HG03025 (cell line): ENCODE measurements around the gene UACA.

ENCODE experiments used
- ATAC-seq: cut with Tn5 transposase; IDR thresholded peaks from one replicate; pipeline ENCODE4 v1.9.1; 2021; ENCODE audit warnings: mild to moderate bottlenecking, moderate library complexity; ENCODE audit not compliant: unreplicated experiment, low FRiP score

The UACA gene

DNA sequence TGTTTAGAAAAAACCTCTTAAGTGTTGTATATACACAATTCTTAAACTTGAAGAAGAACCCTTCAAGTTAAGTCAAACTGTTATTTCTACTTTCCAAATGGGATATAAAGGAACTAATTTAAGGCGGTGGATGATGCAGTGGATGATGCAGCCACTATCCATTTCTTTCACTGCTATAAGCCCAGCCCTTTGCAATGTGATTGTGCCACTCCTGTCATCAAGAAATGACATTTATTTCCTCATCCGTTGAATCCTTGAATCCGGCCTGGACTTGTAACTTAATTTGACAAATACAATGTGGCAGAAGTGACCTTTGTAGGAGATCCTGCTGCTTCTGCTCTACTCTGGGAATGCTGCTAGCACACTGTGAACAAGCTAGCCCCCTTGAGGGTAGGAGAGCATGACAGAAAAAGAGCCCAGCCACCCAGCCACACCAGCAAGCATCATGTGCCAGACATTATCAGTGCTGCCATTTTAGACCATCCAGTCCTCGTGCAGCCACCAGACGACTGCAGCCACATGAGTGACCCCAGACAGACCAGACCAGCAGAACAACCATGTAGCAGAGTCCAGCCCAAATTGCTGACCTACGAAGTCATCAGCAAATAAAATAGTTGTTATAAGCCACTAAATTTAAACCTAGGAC lies 47.4 kb downstream of the UACA start:
- no peak for ATAC-seq

DNA sequence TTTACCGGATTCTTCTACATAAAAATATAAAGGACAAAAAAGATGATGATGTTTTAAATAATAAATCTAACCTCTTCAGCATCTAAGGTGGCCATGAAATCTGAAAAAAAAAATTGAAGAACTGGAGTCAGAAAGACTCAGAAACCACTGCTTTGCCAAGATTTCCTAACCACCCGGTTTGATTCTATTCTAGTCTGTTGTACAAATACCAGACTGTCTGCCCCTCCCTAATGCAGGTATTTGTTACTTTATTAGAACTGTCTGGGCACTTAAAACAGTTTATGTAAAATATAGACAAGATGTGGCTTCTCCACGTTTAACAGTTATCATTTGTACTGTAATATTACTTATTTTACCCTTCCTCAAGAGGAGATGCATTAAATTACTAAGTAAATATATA lies 48.8 kb downstream of the UACA start:
- no peak for ATAC-seq

DNA sequence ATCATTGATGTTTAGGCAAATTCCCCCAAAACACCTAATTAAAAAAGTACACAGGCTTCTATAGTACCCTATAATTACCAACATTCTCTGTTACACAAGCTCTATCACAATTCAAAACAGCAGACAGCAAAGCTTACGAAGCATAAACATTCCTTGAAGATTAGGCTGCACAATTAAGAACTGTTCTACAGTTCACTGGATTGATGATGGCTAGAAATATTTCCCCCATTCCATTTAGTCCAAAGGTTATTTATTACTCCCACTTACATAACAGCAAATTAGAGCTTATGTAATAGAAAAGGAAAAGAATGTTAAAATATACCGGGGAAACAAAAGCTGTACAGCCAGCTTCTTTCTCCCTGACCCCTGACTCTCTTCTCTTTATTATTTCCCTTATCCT lies 49.3 kb downstream of the UACA start:
- ATAC-seq: no peak

DNA sequence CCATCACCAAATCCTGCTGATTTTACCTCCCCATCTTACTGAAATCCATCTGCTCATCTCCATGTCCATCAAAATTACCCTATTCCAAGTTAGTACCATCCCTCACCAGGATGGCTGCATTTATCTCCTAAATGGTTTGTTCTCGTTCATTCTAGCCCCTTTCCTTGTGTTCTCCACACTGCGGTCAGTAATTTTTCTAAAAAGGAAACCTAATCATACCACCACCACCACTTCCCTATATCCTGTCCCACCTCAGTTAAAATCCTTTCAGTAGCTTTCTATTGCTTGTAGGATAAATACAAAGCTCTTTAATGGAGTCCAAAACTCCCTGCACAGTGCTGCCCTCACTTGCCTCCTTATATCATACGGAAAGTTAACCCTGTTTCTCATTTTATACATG lies 51.1 kb downstream of the UACA start:
- ATAC-seq: no peak

DNA sequence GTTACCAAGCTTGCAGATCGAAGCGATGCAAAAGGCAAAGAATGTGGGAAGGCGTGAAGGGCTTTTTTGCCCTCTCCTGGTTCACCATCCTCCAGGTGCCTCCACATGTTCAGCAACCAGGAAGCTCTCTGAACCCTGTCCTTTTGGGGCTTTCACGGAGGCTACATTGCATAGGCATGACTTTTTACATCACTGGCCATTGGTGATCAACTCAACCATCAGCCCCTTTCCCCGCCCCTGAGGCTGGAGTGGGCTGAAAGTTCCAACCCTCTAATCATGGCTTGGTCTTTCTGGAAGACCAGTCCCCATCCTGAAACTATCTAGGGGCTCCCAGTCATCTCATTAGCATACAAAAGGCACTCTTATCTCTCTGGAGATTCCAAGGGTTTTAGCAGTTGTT lies 52.6 kb downstream of the UACA start:
- no peak for ATAC-seq

DNA sequence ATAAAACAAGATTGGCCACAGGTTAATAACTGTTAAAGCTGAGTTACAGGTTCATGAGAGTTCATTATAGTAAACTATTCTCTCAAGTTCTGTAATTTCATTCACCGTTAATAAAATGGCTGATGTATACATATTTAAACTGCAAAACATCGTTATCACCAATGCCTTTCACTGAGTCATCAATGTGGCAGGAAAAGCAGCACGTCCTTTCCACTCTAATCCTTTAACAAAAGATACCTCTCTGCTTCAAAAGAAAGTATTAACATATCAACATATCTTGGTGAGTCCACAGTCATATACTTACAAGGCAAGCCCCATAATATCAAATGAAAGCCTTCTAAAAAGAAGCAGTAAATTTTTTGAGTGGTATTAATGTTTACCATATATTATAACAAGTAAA lies 54.5 kb downstream of the UACA start:
- no peak for ATAC-seq

DNA sequence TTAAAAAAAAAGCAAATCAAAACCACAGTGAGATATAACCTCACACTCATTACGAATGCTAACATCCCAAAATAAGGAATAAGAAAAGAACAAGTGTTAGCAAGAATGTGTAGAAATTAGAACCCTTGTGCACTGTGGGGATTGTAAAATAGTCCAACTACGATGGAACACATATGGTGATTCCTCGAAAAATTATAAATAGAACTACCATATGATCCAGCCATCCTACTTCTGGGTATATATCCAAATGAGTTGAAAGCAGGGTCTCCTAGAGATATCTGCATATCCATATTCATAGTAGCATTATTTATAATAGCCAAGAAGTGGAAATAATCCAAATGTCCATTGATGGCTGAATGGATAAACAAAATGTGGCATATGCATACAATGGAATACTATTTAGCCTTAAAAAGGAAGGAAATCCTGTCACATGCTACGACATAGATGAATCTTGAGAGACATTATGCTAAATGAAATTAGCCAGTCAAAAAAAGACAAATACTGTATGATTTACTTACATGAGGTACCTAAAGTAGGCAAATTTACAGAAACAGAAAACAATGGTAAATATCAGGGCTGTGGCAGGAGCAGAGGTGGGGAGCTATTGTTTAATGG lies 55.6 kb downstream of the UACA start:
- ATAC-seq: no peak

DNA sequence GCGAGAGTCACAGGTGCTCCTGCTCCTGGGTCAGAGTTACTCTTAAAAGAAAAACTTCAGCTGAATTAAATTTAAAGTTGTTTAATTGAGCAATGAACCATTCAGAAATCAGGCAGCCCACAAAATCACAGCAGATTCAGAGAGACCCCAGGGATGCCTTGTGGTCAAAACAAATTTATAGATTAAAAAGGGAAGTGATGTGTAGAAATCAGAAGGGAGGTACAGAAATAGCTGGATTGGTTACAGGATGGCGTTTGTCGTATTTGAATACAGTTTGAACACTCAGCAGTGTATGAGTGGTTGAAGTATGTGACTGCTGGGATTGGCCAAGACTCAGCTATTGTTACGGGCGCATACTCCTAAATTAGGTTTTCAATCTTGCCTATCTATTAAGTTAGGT lies 58.6 kb downstream of the UACA start:
- no peak for ATAC-seq

DNA sequence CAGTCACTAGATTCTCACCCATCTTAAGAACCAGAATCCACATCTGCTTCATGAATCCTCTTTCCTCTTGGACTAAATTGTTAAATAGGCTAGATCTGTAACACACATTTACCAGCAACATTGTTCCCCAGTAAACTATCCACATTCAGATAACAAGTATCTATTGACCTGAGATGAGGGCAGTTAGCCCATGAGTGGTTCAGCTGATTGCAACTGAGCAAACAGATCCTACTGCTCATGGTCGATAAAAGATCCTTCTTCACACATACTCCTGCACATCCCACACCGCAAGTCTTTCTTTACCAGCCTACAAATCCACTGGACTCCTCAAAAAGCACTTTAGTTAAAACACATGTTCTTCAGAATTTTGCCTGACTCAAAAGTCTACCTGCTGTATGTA lies 59.2 kb downstream of the UACA start:
- ATAC-seq: no peak

DNA sequence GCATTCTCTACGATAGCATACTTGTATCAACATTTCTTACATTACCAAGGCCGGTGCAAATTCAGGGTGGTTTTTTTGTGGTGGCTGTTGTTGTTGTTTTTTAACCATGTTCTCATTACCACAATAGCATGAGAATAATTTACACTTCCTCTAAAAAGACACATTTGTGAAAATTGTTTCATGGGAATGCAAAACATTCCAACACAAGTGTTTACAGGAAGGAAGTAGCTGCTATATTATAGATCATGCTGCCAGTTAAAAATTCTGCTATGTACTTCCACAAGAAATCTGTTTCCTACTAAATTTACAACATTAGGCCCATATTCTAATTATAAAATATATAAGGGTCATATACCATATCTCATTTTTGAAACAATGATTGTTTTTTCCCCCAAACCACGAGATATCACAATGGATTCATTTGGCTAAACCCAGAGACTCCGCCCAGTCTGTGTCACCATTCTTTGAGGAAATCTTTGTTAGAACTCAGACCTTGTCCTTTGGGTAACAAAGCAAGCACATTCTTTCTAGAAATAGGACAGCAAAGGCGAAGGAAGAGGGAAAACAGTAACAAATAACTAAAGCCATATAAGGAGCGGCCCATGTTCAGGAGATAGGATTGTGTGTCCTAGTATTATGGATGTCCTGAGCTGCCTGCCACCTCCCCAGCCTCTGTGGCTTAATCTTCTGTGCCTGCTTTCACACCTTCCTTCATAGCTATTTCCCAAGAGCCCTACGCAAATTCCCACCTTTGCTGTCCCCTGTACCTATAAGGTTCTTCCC lies 60.1 kb downstream of the UACA start:
- no peak for ATAC-seq

DNA sequence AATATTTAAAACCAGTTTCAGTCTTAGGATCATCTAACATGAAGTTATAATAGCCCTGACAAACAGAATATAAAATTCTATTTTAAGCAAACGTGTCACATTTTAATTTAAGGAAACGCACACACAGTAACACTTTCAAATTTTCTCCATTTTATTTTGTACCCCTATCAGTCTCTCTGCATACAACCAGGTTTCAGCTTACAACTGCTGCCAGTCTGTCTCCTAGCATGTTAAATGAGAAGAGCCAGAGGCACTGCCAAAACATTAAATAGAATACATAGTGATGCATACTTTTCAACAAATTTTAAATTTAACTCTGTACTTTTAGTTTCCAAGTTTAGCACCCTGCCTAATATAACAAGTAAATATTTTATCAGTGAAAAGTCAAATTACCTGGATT lies 60.8 kb downstream of the UACA start:
- ATAC-seq: no peak

DNA sequence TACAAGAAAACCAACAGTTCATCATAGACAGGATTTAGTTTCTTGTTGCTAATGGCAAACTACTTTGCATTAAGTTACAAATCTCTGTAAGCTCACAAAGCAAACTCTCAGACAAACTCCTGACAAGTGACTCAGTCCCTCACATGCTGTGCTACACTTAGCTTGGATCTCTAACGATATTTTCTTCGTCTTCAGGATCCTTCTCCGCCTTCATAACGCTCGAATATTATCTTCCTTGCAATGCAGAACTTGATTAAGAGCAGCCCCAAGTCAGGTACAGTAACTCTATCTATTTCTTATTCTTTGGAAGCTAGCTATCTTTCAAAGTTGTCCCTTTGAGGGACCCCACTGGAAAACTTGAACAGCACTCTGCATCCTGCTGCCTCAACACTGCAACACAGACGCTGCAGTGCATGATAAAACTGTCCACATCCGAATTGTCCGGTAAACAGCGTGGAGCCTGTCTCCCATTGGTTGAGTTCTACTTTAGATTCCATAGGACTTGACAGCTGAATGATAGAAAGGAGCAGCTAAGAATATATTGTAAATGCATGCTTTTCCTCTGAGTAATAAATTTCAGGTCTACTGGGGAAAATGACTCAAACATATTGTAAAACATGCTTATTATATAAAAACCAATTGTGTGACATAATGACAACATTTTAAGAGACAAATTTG lies 61.3 kb downstream of the UACA start:
- ATAC-seq: no peak

DNA sequence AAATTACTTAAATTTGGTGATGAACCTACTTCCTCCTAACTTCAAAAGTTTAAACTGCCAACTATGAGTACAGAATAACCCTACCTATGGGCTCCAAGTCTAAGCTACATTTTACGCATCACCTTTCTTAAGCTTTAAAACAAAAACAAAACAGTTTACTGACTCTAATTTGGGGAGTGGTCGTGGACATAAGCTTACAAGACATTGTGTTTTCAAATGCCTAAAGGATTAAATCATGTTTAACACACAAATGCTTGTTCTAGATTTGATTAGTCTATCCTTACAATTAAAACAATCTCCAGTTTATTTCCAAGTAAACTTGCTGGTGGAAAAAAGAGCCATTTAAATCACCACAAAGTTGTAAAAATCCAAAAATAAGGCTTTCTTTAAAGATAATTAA lies 62.2 kb downstream of the UACA start:
- no peak for ATAC-seq

DNA sequence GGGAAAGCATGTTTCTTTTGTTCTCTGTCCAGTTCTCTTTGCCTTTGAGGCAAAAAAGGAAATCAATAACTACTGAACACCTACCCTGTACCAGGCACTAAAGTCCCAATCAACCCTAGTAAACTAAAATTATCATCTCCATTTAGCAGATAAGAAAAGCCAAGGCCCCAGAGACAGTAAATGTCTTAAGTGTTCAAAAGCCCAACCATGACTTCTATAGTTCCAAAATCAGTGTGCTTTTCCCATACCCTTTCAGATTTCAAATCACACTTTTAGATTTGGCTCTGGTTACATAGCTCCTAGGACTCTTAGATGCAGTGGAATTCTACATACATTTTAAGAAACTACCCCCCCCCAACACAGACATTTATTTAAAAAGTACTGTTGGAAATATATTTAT lies 63.5 kb downstream of the UACA start:
- no peak for ATAC-seq

DNA sequence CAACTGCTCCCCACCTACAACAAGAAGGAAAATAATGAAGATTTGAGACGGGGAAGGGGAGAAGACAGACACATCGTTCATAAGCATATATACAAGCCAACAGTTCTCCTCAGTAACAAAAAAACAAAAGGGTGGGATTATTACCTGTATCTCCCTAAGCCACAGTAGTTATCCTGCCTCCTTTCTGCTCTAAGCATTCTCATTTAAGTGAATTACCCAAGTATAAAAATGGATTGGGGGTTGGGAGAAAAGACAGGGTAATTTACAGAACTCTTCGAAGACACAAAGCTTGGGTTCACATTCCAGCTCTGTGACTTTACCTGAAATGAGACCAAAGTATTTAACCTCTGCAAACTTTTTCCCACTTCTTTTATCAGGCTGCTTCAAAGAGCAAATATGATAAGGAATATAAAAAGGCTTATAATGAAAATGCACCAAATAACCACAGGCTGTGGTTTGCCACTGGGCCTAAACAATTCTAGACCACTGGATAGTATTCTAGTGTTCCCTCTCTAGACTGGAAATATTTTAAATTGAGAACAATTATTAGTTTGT lies 64.4 kb downstream of the UACA start:
- ATAC-seq: no peak

DNA sequence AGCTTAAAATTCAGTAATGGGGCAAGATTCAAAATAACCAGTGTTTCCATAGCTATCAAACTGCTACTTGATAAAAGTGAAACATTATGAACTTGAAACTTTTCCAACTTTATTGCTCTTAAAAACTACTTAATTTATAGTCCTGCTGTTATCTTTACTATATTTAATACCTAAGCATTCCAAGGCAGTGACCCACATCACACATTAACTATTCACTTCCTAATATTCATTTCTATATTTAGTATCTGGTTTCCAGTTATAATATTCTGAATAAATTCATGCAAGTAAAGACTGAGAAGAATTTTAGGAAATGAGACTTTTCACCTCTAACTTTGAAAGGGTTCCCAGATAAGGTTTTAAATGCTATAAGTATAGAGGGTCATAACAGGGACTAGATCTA lies 64.9 kb downstream of the UACA start:
- ATAC-seq: no peak

DNA sequence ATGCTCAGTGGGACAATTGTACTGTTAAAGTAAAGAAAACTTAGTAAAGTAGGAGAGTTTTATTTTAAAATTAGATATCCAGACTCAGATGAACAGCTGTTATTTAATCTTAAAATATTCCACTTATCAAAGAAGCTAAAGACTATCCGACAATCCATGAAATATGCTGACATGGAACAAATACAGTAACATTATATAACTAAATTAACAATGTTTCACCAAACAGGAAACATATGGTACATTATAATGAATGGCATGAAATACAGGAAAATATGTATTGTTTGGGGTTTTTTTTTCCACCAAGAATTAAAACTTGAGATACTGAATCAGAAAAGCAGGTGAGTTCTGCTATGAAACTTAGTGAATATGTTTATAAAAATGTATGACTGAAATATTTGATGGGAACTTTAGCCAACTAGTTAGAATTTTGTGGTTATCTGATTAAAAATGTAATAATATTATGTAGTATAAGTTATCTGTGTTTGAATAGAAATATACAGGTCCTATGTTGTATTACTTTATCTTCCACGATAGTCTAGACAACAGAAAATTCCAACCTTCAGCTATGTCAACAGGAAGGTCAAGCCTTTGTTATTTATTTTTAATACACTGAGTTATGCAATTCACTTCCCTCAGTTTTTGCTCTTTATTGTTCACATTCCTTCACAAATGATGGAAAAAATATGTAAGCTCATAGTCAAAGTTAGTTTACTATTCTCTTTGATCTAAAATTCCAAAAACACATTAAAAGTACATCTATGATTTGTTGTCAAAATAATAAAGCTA lies 72.7 kb downstream of the UACA start:
- no peak for ATAC-seq

DNA sequence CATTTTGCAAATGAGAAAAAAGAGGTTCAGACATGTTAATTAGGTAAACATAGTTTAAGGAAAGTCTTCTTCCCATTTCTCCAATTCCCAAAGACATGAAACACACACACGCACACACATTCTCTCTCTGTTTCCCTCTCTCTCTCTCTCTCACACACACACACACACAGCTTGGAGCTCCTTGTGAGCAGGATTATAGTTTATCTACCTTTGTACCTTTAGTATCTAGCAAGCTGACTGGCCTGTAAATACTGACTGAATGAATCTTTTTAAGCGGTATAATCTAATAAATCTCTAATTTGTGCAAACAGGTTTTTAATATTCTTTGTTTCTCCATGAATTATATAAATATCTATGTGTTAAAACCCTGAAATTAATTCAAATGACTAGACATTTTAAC lies 73.3 kb downstream of the UACA start:
- ATAC-seq: no peak

DNA sequence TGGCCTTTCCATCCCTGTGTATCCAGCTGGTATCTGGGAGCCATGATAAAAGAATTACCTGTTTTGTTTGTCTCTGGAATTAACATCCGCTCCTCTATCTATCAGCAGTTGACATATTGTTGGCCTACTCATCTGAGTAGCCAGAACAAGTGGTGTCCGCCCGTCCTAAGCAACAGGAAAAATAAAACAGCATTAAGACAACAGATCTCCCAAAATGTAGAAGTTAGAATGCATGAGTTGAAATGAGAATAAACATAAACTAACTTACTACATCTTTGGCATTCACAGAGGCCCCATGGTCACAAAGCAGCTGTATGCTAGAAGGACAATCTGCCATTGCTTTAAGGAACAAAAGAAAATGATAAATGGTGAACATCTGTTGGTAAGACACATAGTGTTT lies 75.9 kb downstream of the UACA start:
- ATAC-seq: no peak

DNA sequence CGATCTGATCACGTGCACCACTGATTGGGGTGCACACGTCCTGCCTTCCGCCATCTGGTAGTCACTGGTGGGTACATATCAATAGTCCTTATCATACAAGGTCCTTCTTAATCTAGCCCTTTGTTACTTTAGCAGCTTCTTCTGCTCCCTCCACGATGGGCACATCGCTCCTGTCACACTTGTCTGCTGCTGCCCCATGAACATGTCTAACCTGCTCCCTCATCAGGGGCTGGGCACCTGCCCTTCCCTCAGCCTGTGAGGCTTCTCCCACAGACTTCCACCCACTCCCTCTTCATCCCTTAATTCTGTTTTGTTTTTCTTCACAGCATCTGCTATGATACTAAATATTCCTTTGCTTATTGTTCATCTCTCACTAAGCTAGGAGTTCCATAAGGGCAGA lies 82.5 kb downstream of the UACA start:
- ATAC-seq: no peak

DNA sequence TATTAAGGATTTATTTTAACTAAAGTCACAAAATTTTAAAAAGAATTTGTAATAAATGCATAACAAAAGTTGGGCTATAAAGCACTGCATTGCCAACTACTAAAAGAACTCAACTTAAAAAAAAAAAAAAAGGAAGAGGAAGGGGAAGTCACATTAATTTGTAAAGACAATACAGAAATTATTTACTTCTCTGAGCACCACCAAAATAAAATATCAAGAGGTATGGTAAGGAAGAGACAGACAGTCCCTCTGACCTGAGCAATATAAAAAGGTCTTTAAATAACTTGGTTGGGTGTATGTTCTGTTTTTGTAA lies 83.5 kb downstream of the UACA start:
- ATAC-seq: no peak
